HepG2 (cell line): Measurements from ENCODE around the gene NAP1L1. TPM values are rescaled to one million over a fixed set of nuclear protein-coding genes. Genes with fewer than 3 reads are reported as not detected.

ENCODE experiments used
- HNRNPH1 ChIP-seq: fragments of 200-400 bp; formaldehyde crosslinking; optimal IDR thresholded peaks from 2 replicates; pipeline ENCODE3; 2017; ENCODE audit warnings: mild to moderate bottlenecking, low read depth, low read length
- MTF1 ChIP-seq: sonication (generic); formaldehyde crosslinking; IDR thresholded peaks from 2 replicates; pipeline ENCODE4 v1.5.0; 2020; ENCODE audit warnings: missing genetic modification reagents
- NAIF1 ChIP-seq: sonication (generic); formaldehyde crosslinking; IDR thresholded peaks from 2 replicates; pipeline ENCODE4 v1.5.0; 2020; ENCODE audit warnings: mild to moderate bottlenecking, missing genetic modification reagents, borderline replicate concordance
- NR3C1 ChIP-seq: sonication (generic); formaldehyde crosslinking; IDR thresholded peaks from 2 replicates; pipeline ENCODE4 v1.4.0; 2020; ENCODE audit warnings: missing genetic modification reagents
- PAF1 ChIP-seq: IDR thresholded peaks from 2 replicates; pipeline ENCODE4 v1.6.1; 2016; ENCODE audit warnings: missing genetic modification reagents, missing compliant biosample characterization
- RAD21 ChIP-seq: fragments of 450-650 bp; formaldehyde crosslinking; IDR thresholded peaks from 2 replicates; pipeline ENCODE4 v1.5.0; 2020; ENCODE audit warnings: mild to moderate bottlenecking
- RFX3 ChIP-seq: IDR thresholded peaks from 2 replicates; pipeline ENCODE4 v1.6.1; 2016; ENCODE audit warnings: missing biosample characterization, missing genetic modification reagents
- ZNF160 ChIP-seq: sonication (generic); formaldehyde crosslinking; IDR thresholded peaks from 2 replicates; pipeline ENCODE4 v1.8.0; 2022; ENCODE audit warnings: mild to moderate bottlenecking, inconsistent platforms, missing genetic modification reagents
- ZNF33A ChIP-seq: sonication (generic); formaldehyde crosslinking; IDR thresholded peaks from 2 replicates; pipeline ENCODE4 v1.5.1; 2020; ENCODE audit warnings: missing genetic modification reagents, mild to moderate bottlenecking, moderate library complexity, borderline replicate concordance
- ZNF672 ChIP-seq: sonication (generic); formaldehyde crosslinking; IDR thresholded peaks from 2 replicates; pipeline ENCODE4 v1.8.1; 2022; ENCODE audit warnings: missing genetic modification reagents
- polyA plus RNA-seq, 8 experiments: library from polyadenylated mRNA; depleted of rRNA in 3 of 8; stranded (reverse) in 7 of 8; unstranded in 1 of 8; fragments of >200 nt; fragmentation: Illumina TruSeq in 4 of 8; extraction: Trizol in 4 of 8; gene quantifications; 2 replicates each; pipeline versions ENCODE4 v1.2.1 to v1.2.3, GENCODE V29; 2011 to 2016; ENCODE audit warnings: low read depth in 4 of 8, missing spikeins in 1 of 8, mixed read lengths in 1 of 8; ENCODE audit not compliant: insufficient read depth in 1 of 8
- total RNA-seq, 5 experiments: library from RNA; depleted of rRNA; stranded (reverse); fragments of >200 nt; fragmentation: Illumina TruSeq; extraction: Trizol; gene quantifications; 2 replicates each; pipeline ENCODE4 v1.2.3, GENCODE V29; 2016; ENCODE audit warnings: low read depth in 1 of 5
- TF ChIP-seq, protein P1 (sequence below), 2 experiments: fragments of 450-650 bp in 1 of 2; sonication (generic) in 1 of 2; formaldehyde crosslinking; IDR thresholded peaks; 2 replicates each; pipeline versions ENCODE4 v1.5.0 to v1.8.0; 2020 to 2022; ENCODE audit warnings: mild to moderate bottlenecking in 1 of 2, missing genetic modification reagents in 1 of 2
- TF ChIP-seq, protein P2 (sequence below): sonication (generic); formaldehyde crosslinking; IDR thresholded peaks from 2 replicates; pipeline ENCODE4 v1.9.0; 2021; ENCODE audit warnings: missing genetic modification reagents, mild to moderate bottlenecking, borderline replicate concordance
- TF ChIP-seq, protein P3 (sequence below): sonication (generic); formaldehyde crosslinking; IDR thresholded peaks from 2 replicates; pipeline ENCODE4 v1.5.0; 2020; ENCODE audit warnings: mild to moderate bottlenecking, missing genetic modification reagents
- TF ChIP-seq, protein P4 (sequence below), 2 experiments: sonication (generic) in 1 of 2; formaldehyde crosslinking in 1 of 2; IDR thresholded peaks; 2 replicates each; pipeline versions ENCODE4 v1.5.1 to v1.6.1; 2011 to 2020; ENCODE audit warnings: borderline replicate concordance in 1 of 2, low read depth in 1 of 2, low read length in 1 of 2, mild to moderate bottlenecking in 1 of 2, missing genetic modification reagents in 1 of 2, moderate library complexity in 1 of 2
- TF ChIP-seq, protein P5 (sequence below): IDR thresholded peaks from 2 replicates; pipeline ENCODE4 v1.6.1; 2016; ENCODE audit warnings: missing biosample characterization, missing genetic modification reagents, low read depth
- TF ChIP-seq, protein P6 (sequence below): sonication (generic); formaldehyde crosslinking; IDR thresholded peaks from 2 replicates; pipeline ENCODE4 v1.4.0; 2020; ENCODE audit warnings: missing genetic modification reagents, borderline replicate concordance
- TF ChIP-seq, protein P7 (sequence below): sonication (generic); formaldehyde crosslinking; IDR thresholded peaks from 2 replicates; pipeline ENCODE4 v1.5.1; 2020; ENCODE audit warnings: missing genetic modification reagents, mild to moderate bottlenecking, borderline replicate concordance

Gene NAP1L1
- total and polyA plus RNA-seq, 2 of the 13 experiments (the other 11 are each of a cell fraction or from before 2014, with no cell fraction given) = 207 to 309 TPM

DNA sequence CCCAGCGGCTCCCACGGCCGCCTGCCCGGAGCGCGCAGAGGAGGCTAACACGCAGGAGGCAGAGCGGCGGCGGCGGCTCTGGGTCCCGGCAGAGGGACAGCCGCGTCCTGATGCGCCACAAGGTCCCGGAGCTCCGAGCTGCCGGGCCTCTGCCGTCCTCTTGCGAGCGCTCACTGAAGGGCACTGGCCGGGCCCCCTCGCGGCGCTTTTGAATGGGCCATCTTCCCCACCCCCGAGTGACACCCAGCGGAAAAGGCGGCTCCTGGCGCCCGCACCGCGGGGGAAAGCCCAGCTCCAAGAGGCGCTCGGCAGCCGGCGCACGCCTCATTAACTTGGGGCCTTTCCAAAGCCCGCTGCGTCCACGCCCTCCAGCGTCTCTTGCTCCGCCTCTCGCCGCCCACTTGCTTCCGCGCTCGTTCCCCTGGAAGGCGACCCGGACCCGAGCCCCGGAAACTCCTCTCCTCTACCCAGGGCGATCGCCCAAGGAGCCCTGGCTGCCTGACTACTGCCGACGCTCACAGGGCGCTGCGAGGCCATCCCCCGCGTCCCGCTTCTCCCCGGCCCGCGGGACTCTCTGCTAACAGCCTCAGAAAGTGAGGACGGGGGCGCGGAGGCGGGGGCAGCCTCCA, 53.0 kb downstream of the NAP1L1 start, which contains the start of gene PHLDA1 (continued):
- TF ChIP-seq, protein P1, sequence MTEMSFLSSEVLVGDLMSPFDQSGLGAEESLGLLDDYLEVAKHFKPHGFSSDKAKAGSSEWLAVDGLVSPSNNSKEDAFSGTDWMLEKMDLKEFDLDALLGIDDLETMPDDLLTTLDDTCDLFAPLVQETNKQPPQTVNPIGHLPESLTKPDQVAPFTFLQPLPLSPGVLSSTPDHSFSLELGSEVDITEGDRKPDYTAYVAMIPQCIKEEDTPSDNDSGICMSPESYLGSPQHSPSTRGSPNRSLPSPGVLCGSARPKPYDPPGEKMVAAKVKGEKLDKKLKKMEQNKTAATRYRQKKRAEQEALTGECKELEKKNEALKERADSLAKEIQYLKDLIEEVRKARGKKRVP (CRISPR knock-in tag; IDR thresholded peaks at IDR 0.05) = peak in 1 of 2 experiments; percentile 76; a peak in 2 of 4 replicates
- TF ChIP-seq, protein P2, sequence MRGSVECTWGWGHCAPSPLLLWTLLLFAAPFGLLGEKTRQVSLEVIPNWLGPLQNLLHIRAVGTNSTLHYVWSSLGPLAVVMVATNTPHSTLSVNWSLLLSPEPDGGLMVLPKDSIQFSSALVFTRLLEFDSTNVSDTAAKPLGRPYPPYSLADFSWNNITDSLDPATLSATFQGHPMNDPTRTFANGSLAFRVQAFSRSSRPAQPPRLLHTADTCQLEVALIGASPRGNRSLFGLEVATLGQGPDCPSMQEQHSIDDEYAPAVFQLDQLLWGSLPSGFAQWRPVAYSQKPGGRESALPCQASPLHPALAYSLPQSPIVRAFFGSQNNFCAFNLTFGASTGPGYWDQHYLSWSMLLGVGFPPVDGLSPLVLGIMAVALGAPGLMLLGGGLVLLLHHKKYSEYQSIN (CRISPR knock-in tag) = no peak
- TF ChIP-seq, protein P3, sequence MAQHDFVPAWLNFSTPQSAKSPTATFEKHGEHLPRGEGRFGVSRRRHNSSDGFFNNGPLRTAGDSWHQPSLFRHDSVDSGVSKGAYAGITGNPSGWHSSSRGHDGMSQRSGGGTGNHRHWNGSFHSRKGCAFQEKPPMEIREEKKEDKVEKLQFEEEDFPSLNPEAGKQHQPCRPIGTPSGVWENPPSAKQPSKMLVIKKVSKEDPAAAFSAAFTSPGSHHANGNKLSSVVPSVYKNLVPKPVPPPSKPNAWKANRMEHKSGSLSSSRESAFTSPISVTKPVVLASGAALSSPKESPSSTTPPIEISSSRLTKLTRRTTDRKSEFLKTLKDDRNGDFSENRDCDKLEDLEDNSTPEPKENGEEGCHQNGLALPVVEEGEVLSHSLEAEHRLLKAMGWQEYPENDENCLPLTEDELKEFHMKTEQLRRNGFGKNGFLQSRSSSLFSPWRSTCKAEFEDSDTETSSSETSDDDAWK (CRISPR knock-in tag) = no peak
- TF ChIP-seq PAF1 (CRISPR knock-in tag) (no peak), ZNF33A (CRISPR knock-in tag) (peak; percentile 99), ZNF160 (no peak; the same call in 1 of the 2 replicates), HNRNPH1 (peak; percentile 63), NAIF1 (CRISPR knock-in tag) (peak; percentile 53; the same call in 1 of the 2 replicates), ZNF672 (CRISPR knock-in tag) (0 out of 2 replicates have a peak, but pooled peaks have one; percentile 73), RFX3 (no peak), RAD21 (CRISPR knock-in tag) (peak; percentile 99), NR3C1 (CRISPR knock-in tag) (no peak), MTF1 (CRISPR knock-in tag) (peak; percentile 81; the same call in 1 of the 2 replicates)
- TF ChIP-seq, protein P4, sequence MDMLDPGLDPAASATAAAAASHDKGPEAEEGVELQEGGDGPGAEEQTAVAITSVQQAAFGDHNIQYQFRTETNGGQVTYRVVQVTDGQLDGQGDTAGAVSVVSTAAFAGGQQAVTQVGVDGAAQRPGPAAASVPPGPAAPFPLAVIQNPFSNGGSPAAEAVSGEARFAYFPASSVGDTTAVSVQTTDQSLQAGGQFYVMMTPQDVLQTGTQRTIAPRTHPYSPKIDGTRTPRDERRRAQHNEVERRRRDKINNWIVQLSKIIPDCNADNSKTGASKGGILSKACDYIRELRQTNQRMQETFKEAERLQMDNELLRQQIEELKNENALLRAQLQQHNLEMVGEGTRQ (IDR thresholded peaks at IDR 0.05; ENCODE audit: low read depth, low read length) = no peak
- TF ChIP-seq, protein P4 (CRISPR knock-in tag; IDR thresholded peaks at IDR 0.05; ENCODE audit: borderline replicate concordance) = peak; percentile 1; the same call in 1 of the 2 replicates
- TF ChIP-seq, protein P5, sequence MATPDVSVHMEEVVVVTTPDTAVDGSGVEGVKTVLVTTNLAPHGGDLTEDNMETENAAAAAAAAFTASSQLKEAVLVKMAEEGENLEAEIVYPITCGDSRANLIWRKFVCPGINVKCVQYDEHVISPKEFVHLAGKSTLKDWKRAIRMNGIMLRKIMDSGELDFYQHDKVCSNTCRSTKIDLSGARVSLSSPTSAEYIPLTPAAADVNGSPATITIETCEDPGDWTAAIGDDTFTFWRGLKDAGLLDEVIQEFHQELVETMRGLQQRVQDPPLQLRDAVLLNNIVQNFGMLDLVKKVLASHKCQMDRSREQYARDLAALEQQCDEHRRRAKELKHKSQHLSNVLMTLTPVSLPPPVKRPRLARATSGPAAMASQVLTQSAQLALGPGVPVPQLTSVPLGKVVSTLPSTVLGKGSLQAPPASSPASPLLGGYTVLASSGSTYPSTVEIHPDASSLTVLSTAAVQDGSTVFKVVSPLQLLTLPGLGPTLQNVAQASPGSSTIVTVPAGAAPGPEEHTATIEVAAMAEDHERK (CRISPR knock-in tag) = 0 out of 2 replicates have a peak, but pooled peaks have one; percentile 42
- TF ChIP-seq, protein P6, sequence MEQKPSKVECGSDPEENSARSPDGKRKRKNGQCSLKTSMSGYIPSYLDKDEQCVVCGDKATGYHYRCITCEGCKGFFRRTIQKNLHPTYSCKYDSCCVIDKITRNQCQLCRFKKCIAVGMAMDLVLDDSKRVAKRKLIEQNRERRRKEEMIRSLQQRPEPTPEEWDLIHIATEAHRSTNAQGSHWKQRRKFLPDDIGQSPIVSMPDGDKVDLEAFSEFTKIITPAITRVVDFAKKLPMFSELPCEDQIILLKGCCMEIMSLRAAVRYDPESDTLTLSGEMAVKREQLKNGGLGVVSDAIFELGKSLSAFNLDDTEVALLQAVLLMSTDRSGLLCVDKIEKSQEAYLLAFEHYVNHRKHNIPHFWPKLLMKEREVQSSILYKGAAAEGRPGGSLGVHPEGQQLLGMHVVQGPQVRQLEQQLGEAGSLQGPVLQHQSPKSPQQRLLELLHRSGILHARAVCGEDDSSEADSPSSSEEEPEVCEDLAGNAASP = peak; percentile 42; the same call in 1 of the 2 replicates
- TF ChIP-seq, protein P7, sequence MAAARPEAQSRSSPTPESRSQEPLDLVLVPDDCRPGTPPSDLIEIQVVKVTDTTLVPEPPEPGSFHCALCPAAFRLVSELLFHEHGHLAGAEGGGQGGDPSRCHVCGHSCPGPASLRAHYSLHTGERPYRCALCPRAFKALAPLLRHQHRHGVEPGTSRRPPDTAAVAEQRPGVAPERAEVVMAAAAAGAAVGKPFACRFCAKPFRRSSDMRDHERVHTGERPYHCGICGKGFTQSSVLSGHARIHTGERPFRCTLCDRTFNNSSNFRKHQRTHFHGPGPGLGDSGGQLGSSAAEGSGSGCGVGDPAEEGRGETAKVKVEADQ (CRISPR knock-in tag) = no peak; the same call in 1 of the 2 replicates
